HG02623 (cell line): ENCODE results near the gene PCNP.
A peak's percentile ranks its signal among the peaks of the same experiment; 100 is the strongest.
"Not testable (repeated sequence)": the region's sequence is repeated elsewhere in the genome, so short reads cannot be mapped to it uniquely, and the experiment has no call there.

Source experiments
- ATAC-seq: cut with Tn5 transposase; IDR thresholded peaks from one replicate; pipeline ENCODE4 v1.9.1; 2021; ENCODE audit warnings: moderate library complexity; ENCODE audit not compliant: unreplicated experiment

Gene PCNP

DNA sequence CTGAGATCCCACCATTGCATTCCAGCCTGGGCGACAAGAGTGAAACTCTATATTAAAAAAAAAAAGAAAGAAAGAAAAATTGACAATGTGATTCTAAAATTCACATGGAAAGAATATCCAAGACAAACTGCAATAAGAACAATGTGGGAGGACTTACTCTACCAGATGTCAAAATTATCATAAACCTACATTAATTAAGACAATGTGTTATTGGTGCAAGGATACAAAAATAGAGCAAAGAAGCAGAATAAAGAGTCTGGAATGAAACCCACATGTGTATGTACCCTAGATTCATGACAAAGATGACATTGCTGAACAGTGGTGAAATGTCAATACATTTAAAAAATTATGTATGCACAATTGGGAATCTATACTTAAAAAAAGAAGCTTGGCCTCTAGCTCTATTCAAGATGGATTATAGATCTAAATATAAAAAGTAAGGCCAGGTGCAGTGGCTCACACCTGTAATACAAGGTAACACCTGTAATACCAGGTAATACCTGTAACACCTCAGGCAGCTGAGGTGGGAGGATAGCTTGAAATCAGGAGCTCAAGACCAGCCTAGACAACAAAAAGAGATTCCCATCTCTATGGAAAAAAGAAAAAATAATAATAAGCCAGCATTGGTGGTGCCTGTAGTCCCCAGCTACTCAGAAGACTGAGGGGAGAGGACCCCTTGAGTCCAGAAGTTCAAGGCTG, 57.3 kb downstream of the PCNP start:
- ATAC-seq: no peak

DNA sequence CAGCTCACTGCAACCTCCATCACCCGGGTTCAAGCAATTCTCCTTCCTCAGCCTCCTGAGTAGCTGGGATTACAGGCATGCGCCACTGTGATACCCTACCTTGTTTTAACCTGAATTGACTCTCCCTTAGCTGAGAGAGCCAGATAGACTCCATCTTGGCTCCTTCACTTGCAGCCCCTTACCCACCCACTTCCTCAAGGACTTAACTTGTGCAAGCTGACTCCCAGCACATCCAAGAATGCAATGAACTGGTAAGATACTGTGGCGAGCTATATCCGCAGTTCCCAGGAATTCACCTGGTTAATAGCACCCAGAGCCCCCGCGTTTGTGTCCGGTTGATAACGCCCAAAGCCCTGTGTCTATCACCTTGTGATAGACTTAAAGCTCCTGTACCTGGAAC, 58.0 kb downstream of the PCNP start:
- ATAC-seq: not testable (repeated sequence)

DNA sequence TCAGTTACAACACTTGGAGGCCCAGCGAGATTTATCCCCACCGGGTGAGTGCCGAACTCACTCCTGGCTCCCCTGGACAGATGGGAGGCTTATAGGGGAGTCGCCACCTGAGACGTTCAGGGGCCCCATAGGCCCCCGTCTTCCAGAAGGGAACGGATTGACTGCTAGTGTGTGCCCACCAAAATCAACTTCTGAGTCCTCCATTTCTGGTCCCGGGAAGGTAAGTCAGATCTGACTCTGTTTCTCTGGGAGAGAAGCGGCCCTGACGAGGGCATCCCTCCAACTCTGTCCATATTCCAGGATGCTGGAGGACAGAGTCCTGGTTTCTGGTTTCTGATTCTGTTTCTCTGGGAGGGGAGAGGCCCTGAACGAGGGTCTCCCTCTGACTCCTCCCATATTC, 58.6 kb downstream of the PCNP start:
- ATAC-seq: no peak

DNA sequence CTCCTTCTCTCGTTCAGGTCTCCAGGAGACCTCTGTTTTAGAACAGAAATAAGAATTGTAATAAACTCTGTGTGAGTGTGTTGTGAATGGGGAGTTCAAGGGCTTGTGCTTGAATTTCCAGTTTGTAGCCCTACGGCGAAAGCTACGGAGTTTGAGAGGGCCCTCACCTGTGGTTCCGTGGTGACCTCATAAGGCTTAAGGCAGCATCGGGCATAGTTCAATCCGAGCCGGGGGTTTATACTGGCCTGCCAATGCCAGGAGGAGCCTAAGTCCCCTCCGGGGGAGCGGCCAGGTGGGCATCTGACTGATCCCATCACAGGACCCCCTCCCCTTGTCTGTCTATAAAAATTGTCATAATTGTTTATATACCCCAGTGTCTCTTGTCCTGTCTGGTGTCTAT, 59.2 kb downstream of the PCNP start:
- ATAC-seq: no peak

DNA sequence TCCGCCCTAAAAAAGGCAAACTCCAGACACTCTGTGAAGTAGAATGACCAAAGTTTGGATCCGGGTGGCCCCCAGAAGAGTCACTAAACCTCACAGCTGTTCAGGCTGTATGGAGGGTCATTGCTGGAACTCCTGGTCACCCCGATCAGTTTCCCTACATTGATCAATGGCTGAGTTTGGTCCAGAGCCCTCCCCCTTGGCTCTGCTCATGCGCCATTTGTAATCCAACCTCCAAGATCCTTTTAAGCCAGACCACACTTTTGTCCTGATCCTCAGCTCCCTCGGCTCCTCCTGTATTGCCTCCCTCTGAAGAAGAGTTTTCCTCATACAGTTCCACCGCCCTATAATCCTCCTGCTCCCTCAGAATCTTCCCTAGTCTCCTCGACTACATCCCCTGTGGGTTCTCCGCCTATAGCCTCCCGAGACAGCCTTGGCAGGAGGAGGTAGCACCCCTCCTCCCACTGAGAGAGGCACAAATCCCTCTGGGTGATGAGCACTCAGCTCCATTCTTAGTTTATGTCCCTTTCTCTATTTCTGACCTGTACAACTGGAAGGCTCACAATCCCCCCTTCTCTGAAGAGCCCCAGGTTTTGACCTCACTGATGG, 60.7 kb downstream of the PCNP start:
- ATAC-seq: no peak

GRCh38 chr3:101635345-101635744, 61.4 kb downstream of the PCNP start:
- ATAC-seq: no peak

DNA sequence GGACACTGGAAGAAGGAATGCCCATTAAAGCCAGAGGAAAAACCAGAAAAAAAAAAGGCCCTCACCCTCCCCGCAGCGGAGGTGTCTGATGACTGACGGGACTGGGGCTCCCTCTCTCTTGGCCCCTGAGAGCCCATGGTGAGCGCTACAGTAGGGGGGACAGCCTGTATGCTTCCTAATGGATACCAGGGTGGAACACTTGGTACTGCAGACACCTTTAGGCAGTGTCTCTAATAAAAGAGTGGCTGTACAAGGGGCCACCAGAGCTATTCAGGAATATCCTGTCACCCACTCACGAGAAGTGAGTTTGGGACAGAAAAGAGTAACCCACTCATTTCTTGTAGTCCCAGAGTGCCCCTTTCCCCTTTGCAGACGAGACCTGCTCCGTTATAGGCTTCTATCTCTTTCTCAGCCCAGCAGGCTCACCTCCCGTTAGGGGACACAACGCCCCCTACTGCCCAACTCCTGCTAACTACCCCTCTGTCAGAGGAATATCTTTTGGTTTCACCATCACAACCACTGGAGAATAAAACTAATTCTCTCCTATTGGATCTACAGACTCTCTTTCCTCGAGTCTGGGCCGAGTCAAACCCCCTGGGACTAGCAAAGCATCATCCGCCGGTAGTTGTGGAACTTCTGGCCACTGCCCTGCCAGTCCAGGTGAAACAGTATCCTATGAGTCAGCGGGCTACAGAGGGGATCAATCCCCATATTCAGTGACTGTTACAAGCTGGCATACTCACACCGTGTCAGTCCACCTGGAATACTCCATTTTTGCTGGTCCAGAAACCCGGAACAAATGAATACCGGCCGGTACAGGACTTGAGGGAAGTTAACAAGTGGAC, 62.2 kb downstream of the PCNP start:
- peak; percentile 93 for ATAC-seq

DNA sequence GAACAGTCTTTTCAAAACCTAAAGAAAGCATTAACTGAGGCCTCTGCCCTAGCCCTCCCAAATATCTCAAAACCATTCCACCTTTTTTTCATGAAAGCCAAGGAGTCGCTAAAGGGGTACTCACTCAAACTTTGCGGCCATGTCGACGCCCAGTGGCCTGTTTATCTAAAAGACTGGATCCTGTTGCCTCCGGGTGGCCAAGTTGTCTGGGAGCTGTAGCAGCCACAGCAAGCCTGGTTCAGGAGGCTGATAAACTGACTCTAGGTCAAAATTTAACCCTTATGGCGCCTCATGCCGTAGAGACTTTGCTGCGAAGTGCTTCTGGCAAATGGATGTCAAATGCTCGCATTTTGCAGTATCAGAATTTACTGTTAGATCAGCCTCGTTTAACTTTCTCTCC, 63.5 kb downstream of the PCNP start:
- ATAC-seq: no peak

DNA sequence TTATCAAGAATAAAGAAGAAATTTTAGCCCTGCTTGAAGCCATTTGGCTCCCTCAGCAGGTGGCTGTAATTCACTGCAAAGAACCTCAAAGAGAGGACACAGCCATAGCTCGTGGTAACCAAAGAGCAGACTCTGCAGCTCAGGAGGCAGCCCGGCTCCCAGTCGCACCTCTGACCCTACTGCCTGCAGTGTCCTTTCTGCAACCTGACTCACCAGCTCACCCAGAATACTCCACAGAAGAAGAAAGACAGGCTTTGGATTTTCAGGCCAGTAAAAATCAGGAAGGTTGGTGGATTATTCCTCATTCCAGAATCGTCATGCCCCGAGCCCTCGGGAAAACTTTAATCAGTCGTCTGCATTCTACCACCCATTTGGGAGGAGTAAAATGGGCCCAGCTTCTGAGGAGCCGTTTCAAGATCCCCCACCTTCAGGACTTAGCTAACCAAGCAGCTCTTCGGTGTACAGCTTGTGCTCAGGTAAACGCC, 64.3 kb downstream of the PCNP start:
- ATAC-seq: no peak

DNA sequence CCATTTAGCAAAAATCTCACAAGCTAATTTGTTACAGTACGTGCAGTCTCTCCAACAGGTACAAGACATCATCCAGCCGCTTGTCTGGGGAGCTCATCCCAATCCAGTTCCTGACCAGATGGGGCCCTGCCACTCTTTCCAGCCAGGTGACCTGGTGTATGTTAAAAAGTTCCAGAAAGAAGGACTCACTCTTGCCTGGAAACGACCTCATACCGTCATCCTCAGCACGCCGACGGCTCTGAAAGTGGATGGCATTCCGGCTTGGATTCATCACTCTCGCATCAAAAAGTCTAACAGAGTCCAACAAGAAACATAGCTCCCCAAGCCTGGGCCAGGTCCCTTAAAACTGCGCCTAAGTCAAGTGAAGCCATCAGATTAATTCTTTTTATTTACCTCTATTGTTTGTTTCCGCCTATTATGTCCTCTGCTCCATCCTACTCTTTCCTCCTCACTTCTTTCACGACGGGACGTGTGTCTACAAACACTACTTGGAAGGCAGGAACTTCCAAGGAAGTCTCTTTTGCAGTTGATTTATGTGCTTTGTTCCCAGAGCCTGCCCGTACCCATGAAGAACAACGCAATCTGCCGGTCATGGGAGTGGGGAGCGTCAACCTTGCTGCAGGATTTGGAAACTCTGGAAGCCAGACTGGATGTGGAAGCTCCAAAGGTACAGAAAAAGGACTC, 65.4 kb downstream of the PCNP start:
- no peak for ATAC-seq

GRCh38 chr3:101640256-101640655, 66.3 kb downstream of the PCNP start:
- no peak for ATAC-seq

DNA sequence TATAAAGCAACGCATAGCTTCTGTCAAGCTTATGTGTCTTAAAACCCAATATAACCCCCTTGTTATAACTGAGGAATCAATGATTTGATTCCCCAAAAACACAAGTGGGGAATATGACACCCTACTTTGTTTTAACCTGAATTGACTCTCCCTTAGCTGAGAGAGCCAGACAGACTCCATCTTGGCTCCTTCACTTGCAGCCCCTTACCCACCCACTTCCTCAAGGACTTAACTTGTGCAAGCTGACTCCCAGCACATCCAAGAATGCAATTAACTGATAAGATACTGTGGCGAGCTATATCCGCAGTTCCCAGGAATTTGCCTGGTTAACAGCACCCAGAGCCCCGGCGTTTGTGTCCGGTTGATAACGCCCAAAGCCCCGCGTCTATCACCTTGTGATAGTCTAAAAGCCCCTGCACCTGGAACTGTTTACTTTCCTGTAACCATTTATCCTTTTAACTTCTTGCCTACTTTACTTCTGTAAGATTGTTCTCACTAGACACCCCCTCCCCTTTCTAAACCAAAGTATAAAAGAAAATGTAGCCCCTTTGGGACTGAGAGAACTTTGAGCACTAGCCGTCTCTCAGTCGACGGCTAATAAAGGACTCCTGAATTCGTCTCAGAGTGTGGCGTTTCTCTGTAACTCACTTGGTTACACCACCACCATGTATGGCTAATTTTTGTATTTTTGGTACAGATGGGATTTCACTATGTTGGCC, 67.6 kb downstream of the PCNP start:
- not testable (repeated sequence) for ATAC-seq

- ATAC-seq: no peak
Measured at GRCh38 chr3:101642441-101642840, 68.5 kb downstream of the PCNP start.

DNA sequence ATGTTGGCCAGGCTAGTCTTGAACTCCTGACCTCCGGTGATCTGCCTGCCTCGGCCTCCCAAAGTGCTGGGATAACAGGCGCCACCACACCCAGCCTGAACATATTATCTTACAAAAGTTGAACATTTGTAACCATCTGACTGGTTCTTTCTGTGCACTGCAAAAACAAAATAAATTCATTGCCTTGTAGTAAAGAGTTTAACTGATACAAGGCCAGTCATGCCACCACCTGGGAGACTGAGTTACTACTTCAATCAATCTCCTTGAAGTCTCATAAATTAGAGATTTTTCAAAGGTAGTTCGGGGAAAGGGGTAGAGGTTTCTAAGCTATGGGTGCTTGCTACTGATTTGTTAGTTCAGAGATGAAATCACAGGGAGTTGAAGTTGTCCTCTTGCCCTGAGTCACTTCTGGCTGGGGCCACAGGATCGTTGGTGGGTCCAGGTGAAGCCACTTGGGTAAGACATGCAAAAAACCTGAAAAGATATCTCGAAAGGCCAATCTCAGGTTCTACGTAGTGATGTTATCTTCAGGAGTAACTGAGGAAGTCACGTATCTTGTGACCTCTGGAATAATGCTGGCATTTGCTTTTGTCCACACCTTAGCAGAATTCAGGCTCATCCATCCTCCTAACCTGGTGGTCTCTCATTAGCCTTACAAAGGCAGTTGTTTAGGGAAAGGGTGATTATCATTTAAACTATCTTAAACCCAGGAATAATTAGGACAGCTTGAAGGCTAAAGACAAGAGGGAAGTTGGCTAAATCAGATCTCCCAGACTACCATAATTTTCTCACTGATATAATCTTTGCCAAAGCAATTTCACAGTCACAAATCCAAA, 69.2 kb downstream of the PCNP start:
- no peak for ATAC-seq
